HUDEP-2 (cell line): ENCODE data around the gene CD164L2.
"Not testable (repeated sequence)": the region's sequence is repeated elsewhere in the genome, so short reads cannot be mapped to it uniquely, and the experiment has no call there.

Experiments
- DNase-seq, 76 experiments: peaks; one replicate each; lab custom pipeline; 2025; ENCODE audit not compliant: unreplicated experiment in 76 of 76; lab: John Stamatoyannopoulos, UW

CD164L2 gene

DNA sequence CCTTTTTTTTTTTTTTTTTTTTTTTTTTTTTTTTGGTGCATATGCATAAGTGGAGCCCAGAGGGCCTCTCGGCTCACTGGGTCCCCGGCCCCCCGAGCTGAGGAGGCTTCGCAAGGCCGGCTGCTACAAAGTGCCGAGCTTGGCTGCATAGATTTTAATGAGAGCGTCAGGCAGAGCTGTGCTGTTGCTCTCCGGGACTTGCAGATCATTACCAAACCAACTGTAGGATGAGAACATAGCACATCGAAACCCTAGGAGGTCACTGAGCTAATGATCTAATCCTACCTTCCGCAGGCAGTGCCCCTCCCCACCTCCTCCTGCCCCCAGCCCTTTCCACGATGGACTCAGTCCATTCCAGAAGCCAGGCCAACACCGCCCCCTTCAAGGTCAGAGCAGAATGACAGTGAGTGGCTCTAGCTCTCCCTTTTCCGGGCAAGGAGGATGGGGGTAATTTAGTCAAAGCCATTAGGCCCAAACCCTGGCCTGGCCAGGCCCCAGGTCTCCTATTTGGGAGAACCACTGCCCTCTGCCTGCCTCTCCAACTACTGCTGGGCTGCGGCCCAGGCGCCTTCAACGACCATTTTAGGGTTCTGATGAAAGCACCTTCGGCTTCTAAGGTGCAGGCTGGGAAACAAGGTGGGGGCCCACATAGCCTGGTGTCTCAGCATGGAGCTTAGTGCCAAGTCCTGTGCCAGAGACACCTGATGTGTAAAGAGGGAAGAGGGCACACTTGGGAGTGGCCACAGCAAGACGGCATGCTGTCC, 22.6 kb upstream of the CD164L2 start:
- not testable (repeated sequence) for DNase-seq

DNA sequence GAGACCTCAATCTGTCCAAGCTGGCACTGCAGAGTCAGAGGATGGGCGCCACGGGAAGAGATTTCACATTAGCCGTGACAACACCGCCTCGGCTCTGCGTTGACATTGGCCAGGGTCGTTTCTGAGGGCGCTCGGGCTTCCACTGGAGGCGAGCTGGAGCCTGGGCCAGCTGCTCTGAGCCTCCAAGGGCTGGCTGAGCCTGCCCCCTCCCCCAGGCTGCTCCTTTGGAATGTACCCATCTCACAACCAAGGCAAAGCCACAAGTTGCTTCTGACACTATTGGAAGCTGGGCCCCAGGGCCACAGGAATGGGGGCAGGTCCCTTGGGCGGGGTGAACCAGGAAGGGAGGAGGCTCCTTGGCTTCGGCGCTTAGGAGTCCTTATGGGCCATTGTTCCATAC, 21.9 kb upstream of the CD164L2 start:
- no peak for DNase-seq

DNA sequence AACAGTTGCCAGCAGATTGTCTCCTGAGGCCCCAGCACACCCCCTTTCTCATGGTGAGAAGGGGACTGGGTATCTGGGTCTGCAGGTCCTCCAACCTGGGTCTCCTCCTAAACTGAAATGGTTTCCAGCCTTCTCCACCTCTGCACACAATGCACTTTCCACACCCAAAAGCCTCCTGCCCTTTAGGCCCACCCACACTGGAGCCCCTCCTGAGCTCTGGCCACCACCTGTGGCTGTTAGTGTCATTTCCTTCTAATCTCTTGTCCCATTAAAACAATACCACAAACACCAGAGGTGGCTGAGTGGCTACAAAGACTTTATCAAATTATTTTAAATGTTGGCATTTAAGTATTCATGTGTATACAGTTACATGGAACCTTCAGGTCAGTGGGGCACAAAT, 20.8 kb upstream of the CD164L2 start:
- DNase-seq, result no peak

DNA sequence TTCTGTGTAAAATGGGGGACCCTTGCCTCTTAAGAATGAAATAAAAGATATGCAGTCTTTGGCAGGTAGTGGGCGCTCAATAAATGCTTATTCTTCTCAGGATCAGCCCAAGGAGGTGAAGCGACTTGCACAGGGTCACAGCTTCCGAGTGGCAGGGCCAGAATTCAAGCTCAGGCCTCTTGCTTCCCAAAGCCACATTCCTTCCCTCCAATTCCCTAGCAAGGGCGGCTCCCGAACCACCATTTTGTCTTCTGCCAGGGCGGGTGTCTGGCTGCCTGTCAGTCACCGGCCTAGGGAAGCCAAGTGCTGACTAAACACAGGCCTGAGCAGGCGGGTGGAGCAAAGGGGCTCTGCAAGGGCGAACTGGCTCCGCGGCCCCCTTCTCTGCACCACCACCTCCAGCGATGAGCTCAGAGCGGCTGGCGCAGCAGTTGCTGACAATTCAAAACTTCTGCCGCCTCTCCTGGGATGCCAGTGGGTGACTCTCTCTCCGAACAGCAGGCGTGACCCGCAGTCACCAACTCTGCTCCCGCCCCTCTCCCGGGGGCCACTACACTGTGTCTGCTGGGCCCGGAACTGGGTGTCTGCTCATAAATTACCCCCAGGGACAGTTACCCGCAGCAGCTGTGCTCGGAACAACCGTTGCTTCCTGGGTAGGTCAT, 20.1 kb upstream of the CD164L2 start:
- DNase-seq, result no peak

DNA sequence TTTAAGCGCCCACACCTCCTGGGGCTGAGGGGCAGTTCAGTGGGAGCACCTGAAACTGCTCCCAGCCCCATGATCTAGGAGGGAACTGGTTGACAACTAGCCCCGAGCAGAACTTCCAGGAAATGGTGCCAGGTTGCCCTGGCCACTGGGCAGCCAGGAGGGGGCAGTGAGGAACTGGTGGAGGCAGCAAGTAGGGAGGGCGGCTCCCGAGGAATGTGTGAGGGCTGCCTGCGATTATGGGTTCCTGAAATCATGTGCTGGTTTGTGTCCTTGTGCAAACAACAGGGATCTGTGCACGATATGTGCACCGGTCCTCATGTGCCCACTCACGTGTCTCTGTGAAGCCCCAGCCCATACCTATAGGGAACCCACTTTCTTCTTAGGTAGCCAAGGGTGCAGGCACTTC, 19.2 kb upstream of the CD164L2 start:
- DNase-seq, result peak in 44 of 76 experiments; percentile 10 to 55 (median 28)

DNA sequence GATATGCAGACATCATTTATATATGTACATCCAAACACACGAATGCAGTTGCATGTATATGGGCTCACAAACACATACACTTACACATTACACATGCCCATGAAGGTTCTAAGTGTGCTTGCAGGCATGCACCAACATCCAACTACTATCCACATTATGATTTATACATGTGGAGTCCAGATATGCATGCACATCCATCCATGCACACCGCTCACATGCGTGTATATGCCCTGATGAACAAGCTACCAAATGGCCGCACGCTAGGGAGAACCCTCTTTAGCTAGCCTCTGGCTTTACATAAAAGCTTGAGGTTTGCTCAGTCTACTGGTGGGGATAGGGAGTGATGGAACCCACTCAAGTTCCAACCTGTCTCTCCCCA, 17.8 kb upstream of the CD164L2 start:
- no peak for DNase-seq

DNA sequence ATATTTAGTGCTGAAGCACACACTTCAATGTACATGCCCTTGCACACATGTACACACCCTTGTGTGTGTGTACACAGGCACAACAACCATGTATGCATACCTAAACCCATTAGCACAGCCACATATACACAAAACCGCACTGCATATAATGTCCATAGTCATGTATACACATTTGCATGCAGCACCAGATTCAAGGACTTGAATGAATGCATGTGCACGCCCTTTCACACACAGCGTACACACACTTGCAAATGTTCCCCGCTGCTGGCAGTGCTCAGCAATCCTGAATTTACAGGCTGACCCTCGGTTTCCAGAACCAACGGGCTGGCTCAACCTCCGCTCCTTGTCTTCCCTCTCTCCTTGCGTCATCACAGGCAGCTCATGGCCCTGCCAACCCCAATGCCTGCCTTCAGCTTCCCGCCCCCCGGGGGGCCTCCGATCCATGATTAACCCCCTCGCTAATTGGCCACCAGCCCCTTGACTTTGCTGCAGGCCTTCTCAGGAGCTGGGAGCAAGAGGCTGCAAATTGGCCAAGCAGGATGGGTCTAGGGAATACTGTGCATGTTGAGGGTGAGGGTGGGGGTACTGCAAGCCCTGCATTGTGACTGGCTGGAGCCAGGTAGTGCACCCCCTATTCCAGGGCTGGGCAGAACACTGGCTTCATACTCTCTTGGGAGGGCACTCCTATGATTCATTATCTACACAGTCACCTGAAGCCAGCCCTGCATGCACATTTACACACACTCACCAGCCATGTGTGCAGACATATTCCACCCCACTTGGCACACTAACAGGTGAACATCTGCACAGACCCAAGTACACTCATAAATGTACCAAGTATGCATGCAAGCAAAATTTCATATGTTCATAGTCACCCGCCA, 17.2 kb upstream of the CD164L2 start:
- DNase-seq, result no peak

DNA sequence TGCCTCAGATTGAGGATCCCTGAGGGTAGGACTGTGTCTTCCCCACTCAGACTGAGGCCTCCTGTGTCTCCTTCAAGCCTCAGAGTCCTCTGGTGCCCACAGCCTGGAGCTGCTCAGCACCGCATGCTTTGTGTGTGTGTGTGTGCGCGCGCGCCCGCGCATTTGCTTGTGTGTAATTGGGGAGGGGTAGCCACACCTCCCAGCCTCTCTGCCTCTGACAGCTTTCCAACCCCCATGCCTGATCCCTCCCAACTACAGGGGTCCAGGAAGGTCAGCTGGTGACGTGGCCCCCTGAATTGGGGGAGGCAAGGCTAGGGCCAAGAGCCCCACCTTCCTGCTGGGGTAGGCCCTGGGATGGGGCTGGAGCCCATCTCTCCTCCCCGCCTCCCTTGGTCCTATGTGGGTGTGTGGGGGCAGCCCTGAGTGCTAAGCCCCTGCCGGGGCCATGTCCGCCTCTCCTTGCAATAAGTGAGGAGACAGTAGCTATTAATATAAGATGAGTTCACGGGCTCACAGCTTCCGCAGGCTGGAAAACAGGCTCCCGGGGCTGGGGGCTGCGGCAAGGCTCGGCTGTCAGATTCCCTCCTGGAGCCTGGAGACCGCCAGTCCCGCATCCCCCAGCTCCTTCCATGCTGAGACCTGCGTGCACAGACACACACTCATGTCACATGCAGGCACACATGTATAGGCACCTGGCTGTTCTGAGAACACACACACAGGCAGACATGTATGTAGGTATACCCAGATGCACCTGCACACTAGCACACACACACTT, 16.3 kb upstream of the CD164L2 start:
- DNase-seq, result no peak

DNA sequence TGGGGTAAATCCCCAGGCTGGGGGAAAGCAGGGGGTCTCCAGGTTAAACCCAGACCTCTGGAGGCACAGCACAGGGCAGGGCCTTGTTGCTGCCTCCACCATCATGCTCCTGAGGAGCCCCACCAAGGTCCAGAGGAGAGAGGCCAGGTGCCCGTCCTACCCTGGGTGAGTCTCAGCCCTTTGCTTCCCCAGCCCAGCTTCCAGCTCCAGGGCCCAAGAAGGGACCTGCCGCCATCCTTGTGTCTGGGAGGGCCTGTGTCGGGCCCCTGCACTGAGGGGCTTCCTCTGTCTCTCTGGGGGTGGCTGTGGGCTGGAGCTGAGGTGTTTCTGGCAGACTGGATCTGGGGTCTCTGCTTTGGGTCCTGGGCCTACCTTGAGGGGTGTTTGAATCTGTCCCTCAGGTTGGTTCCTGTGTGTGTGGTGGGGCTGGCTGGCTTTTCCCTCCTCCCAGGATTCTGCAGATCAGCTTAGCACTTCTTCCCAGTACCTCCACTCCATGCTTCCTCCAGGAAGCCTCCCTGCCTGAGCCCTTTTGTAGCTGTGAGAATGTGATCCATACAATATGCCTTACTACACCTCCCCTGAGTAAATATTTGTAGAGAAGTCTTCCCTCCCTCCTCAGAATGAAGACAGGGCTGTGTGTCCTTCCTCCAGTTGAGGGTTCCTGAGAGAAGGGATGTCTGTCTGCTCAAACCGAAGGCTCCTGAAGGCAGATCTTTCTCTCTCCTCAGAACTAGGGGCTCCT, 15.4 kb upstream of the CD164L2 start:
- DNase-seq, result no peak

DNA sequence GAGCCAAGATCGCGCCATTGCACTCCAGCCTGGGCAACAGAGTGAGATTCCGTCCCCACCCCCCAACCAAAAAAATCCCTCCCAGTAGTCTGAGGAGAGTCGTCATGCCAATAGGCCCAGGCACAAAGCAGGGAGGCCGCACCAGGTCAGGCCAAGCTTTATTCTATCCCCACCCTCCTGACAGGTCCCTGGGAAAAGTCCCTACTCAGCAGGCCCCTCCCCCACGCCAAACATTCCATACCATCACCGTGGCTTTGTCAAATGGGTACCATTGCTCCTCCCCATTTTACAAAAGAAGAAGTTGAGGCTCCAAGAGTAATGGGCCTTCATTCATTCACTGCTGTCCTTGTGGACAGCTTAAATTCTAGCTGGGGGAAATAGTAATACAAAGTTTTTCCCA, 14.6 kb upstream of the CD164L2 start:
- DNase-seq, result no peak

DNA sequence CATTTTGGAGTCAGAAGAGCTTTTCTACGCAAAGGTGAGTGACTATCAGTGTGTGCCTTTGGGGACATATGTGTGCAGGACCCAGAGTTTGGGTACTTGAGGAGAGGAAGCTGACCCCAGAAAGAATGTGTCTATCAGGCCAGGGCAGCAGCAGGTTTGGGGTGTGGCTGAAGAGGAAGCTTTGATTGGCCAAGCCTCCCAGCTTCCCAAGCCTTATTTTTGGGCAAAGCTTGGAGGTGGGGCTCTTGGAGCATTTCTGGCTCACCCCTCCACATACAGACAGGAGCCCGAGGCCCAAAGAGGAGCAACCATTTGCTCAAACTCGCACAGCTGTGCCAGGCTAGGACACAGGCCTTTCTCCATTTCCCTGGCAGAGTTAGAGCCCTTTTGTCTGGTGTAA, 14.0 kb upstream of the CD164L2 start:
- DNase-seq, result no peak

DNA sequence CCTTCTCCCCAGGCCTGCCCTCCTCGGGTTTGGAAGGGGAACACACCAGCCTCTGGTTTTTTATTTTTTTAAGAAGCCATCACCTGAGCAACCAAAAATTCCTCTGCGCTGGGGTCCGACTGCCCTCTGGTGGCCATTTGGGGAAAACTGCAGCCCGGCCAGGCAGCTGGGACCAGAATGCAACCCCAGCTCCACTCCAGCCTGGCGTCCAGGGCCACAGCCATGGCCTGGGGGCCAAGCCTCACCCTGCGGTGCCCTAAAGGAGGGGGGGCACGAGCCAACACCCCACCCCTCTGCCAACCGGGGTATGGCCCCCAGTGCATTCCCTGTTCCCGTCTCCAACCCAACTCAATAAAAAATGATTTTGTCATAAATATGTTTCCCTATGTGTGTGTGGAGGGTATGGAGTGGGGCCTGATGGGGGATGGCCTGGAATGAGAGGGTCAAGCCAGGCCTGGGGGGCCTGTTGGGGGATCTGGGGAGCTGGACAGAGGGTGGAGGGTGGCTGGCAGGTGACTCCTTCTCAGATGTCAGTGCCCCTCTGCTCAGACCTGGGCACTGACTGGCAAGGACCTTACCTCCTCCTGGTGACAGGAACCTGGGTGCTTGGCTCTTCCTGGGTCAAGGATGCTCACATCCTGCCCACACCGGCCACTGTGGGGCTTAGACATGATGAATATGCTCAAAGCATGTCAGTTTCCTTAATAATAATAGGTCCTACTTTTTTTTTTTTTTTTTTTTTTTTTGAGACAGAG, 12.5 kb upstream of the CD164L2 start:
- DNase-seq, result peak in 61 of 76 experiments; percentile 5 to 81 (median 55)

DNA sequence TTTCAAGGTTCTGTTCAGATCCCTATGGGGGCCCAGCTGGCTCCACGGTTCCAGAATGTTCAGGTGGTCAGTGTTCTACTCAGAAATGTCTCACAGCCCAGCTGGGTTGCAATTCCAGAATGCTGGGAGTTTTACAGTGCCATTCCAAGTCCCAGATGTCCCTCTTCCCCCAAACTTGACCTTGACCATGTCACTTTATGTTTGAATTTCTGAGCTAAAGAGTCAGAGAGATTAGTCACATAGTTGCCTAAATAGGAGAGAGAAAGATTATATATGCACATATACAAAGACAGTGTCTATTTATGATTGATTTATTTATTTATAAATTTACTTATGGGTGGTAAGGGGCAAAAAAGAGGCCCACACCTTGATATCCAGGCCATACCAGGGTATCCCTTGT, 11.8 kb upstream of the CD164L2 start:
- DNase-seq, result no peak

DNA sequence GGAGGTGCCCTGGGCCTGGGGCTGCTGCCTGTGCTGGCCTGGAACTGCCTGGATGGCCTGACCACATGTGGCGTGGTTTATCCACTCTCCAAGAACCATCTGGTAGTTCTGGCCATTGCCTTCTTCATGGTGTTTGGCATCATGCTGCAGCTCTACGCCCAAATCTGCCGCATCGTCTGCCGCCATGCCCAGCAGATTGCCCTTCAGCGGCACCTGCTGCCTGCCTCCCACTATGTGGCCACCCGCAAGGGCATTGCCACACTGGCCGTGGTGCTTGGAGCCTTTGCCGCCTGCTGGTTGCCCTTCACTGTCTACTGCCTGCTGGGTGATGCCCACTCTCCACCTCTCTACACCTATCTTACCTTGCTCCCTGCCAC, 11.1 kb upstream of the CD164L2 start:
- no peak for DNase-seq

DNA sequence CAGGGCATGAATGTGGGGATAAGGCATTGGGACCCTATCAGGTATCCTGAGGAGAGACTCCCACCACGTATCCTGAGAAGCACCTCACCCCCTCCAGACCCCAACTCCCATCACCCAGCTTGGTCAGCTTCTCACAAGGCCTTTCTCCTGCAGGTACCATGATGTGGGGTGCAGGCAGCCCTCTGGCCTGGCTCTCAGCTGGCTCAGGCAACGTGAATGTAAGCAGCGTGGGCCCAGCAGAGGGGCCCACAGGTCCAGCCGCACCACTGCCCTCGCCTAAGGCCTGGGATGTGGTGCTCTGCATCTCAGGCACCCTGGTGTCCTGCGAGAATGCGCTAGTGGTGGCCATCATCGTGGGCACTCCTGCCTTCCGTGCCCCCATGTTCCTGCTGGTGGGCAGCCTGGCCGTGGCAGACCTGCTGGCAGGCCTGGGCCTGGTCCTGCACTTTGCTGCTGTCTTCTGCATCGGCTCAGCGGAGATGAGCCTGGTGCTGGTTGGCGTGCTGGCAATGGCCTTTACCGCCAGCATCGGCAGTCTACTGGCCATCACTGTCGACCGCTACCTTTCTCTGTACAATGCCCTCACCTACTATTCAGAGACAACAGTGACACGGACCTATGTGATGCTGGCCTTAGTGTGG, 10.6 kb upstream of the CD164L2 start:
- no peak for DNase-seq

DNA sequence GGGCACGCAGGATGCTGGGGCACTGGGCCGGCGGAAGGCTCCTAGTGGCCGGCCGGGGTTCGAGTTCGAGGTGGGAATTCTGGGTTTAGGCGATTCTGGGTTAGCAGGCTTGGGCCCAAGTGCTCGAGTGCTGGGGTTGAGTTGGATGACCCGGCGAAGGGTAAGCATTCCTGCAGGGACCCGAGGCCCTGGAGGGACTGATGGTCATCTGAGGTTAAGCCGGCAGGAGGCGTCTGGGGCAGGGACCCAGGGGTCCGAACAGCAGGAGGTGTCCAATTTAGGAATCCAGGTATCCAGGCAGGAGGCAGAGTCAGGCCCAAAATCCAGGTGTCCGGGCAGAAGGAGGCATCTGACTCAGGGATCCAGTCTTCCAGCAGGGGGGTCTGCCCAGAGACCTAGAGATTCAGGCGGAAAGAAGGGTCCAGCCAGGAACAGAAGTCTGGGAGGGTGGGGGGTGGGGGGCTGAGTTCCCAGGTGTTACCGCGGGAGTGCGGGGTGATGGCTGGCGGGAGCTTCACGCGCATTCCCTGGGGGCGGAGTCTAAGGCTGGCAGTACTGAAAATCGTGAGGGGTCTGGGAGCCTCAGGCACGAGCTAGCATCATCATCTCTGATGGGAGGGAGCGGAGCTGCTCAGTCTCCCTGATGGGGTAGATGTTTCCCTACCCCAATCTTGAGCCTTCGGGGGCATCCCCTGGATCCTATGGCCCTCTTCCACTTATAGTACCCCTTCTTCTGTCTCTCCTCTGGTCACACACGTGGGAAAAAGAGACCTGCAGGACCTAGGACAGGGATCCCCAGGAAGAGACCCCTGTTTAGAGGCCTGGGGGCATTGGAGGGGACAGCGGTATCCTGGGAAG, 9.9 kb upstream of the CD164L2 start:
- no peak for DNase-seq

DNA sequence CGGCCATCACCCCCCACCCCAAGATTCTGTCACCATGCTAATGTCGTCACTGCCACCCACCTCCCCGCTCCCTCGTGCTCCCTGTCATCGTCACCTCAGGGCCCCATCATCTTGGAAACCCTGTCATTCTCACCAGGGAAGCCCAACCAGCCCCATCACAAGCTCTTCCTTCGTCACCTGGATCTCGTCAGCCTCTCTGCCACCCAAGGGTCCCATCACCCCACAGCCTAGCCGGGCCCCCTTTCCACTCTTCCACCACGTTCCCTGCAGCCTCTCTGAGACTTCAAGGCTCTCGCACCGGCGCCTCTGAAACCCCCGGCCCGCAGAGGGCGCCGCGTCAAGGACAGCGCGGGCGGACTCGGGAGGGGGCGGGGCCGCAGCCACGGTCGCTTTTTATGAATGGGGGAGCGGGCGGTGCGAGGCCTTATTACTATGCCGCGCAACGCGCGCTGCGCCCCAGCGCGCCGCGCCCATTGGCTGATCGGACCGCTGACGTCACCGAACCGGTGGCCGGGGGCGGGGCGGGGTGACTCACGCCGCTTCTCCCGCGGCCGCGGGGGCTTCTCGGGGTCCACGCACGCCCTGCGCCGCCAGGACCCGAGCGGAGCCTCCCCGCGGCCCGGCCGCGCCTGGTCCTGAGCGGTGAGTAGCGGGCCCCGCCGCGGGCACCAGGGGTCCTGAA, 9.1 kb upstream of the CD164L2 start, which contains the start of gene GPR3:
Gene GPR3 (plus strand): TSS at position 527 of the 682 bp plus-strand sequence. CDS start 1,177 bp downstream, outside the sequence.
- peak in 72 of 76 experiments; percentile 40 to 94 (median 84) for DNase-seq
